22Rv1 (cell line): ENCODE data around the gene PPP1R2B.

Experiments
- H3K27ac ChIP-seq: fragments of 450-650 bp; 2 replicates; pipeline ENCODE4 v1.5.1; 2017
- ZFX ChIP-seq: fragments of 450-650 bp; IDR thresholded peaks from 2 replicates; pipeline ENCODE4 v1.6.1; 2017; ENCODE audit warnings: antibody characterized with exemption, borderline replicate concordance
- TF ChIP-seq, protein P1 (sequence below): fragments of 450-650 bp; IDR thresholded peaks from 2 replicates; pipeline ENCODE4 v1.5.1; 2017; ENCODE audit warnings: mild to moderate bottlenecking

PPP1R2B gene

DNA sequence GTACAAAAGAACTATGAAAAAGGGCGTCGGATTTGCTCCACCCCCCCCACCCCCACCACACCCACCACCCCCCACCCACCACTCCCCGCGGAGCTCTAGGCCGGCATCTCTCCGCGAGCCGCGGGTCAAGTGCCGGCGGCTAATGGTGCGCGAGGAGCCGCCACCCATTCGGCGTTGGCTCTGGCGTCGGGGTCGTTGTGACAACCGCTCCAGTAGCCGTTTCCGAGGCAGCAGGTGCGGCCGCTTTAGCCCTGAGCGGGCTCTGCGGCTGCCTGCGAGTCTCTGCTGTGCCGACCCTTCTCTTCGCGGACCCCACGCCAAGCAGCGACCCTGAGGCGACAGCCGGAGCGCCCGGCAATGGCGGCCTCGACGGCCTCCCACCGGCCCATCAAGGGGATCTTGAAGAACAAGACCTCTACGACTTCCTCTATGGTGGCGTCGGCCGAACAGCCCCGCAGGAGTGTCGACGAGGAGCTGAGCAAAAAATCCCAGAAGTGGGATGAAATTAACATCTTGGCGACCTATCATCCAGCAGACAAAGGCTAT is at the start of gene PPP1R2B:
Gene PPP1R2B (plus strand): TSS at position 90 of the 546 bp plus-strand sequence. CDS start 268 bp downstream, at position 358.
- no peak for TF ChIP-seq ZFX
- TF ChIP-seq, protein P1, sequence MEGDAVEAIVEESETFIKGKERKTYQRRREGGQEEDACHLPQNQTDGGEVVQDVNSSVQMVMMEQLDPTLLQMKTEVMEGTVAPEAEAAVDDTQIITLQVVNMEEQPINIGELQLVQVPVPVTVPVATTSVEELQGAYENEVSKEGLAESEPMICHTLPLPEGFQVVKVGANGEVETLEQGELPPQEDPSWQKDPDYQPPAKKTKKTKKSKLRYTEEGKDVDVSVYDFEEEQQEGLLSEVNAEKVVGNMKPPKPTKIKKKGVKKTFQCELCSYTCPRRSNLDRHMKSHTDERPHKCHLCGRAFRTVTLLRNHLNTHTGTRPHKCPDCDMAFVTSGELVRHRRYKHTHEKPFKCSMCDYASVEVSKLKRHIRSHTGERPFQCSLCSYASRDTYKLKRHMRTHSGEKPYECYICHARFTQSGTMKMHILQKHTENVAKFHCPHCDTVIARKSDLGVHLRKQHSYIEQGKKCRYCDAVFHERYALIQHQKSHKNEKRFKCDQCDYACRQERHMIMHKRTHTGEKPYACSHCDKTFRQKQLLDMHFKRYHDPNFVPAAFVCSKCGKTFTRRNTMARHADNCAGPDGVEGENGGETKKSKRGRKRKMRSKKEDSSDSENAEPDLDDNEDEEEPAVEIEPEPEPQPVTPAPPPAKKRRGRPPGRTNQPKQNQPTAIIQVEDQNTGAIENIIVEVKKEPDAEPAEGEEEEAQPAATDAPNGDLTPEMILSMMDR = no peak
- no peak within 1 kb of the TSS for H3K27ac ChIP-seq

DNA sequence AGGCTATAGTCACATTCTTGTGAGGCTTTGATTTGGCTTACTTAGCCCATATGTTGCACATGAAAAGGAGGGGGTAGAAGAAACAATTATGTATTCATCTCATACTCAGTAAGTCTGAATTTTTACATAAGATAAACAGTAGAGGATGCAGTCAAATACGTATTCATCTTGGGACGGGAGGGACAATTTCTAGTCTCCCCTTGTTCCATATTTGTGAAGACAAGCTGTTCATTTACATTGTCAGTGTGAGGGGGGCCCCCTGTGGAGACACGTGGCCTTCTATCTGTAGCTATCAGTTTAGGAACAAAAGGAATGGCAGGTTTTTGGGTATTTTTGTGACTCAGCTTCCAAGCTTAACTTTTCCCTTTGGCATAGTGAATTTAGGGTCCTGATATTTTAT is 49.2 kb upstream of the PPP1R2B start:
- TF ChIP-seq ZFX = no peak
- TF ChIP-seq, protein P1 = no peak
- no peak overlapping the region for H3K27ac ChIP-seq

DNA sequence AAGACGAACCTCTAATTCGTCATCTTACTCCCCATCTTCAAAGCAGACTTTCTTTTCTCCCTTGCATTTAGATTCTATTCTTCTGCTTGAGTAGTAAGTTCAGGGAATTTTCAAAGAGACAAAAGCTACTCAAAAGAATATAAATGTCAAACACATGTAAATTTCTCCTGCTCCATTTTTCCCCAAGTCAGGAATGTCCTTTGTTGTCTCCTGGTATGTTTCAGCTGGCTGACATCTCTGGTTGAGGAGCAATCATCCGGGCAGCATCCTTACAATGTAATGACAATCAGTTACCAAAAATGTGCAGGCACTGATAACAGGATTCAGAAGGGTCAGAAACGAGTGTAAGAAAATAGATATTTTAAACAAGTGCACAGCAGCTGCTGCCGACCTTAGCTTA is 47.6 kb upstream of the PPP1R2B start:
- H3K27ac ChIP-seq = no peak overlapping the region

DNA sequence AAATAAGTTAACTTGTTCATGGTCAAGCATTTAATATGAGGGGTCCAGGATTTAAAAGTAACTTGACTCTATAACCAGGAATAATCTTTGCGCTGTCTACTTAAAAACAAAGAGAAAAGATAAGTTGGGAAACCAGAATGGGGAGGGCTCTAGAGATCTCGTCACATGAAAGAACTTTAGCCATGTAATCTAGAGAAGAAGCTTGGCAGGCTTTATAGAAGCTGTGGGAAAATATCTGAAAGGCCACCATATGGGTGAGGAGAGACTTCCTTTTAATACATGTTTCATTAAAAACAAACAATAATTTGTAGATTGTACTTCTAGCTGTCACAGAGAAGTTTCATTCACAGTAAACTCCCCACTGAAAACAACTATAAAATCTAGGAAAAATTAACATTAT is 46.7 kb upstream of the PPP1R2B start:
- TF ChIP-seq, protein P1 = no peak
- no peak for TF ChIP-seq ZFX
- no peak overlapping the region for H3K27ac ChIP-seq

More for the DNA sequence above, 47.6 kb upstream of the PPP1R2B start:
- TF ChIP-seq, protein P1 = no peak
- no peak for TF ChIP-seq ZFX

DNA sequence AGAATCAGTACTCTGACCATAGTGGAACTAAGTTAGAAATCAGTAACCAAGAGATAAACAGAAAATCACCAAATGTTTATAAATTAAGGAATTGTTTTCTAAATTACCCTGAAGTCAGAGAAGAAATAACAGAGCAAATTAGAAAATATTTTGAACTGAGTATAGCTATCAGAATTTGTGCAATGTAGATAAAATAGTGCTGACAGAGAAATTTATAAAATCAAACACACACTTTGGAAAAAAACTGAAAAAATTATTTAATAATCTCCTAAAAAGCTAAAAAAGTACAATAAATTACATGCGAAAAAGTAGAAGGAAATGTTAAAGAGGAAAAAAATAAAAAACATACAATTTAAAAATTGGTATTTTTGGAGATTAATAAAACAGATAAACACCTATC is 37.1 kb upstream of the PPP1R2B start:
- no peak overlapping the region for H3K27ac ChIP-seq
- TF ChIP-seq, protein P1 = no peak
- no peak for TF ChIP-seq ZFX

DNA sequence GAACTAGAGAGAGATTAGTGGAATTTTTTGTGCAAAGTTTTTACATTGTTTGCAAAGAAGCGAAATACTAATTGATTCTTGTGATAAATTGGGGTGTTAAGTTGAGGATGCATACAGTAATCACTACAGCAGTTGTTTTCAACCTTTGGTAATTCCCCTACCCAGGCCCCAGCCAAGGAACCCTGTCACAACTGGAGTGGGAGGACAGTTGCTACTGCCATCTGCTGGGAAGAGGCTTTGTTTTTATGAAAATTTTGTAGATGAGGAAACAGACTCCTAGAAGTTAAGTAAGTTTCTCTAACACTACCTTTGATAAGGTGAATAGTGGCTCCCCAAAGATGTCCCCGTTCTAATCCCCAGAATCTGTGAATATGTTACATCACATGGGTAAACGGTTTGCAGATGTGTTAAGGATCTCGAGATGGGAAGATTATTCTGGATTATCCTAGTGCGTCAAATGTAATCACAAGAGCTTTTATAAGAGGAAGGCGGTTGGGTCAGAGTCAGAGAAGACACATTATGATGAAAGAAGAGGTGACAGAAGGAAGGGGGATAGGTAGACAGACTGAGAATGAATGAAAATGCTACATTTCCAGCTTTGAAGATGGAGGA is 34.0 kb upstream of the PPP1R2B start:
- no peak overlapping the region for H3K27ac ChIP-seq
- TF ChIP-seq ZFX = no peak
- TF ChIP-seq, protein P1 = peak; percentile 64

DNA sequence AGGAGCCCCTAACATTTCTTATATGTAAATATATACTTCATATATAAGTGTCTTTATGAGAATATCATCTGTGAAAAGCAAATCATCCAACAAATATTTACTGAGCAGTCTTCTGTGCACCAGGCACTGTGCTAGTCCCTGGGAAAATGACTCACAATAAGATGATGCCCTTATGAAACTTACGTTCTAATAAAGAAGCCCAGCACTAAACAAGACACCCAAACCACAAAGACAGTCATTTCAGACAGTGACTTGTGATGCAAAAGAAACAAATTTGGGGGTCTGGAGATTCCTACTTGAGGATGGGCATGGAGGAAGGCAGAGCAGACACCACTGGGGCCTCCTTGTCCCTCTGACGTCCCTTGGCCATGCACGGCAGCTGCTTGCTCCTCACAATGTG is 30.6 kb upstream of the PPP1R2B start:
- no peak overlapping the region for H3K27ac ChIP-seq
- TF ChIP-seq, protein P1 = no peak
- no peak for TF ChIP-seq ZFX
